Measurements from ENCODE around the gene NOVA2. TPM values are rescaled to one million over a fixed set of nuclear protein-coding genes. Genes with fewer than 3 reads are reported as not detected.

The NOVA2 gene
- total RNA-seq, 1 donor from 2014 or later: 7.0 TPM

DNA sequence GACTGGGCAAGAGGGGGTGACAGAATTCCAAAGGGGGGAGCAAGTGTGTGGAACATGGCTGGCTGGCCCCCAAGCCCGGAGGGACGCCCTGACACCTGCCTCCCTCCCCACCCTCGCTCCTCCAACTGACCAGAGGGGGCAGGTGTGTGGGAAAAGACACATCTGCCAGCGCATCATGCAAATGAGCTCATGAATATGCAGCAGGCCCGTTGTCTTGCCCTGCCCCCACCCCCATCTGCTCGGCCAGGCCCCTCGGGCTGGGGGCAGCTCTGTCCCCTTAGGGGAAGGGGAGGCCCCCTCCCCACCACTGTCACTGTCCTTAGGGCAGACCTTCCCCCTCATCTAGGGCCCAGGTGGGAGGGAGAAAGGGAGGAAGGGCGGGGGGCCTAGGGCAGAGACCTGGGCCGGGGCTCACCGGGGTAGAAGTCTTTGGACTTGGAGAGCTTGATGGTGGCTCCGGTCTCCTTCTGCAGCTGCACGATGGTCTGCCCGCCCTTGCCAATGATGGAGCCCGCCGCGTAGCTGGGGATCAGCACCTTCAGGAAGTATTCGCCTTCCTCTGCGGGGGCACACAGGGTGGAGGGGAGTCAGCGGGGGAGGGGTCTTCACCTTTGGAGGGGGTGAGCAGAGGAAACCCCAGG is 12.9 kb downstream of the NOVA2 start:
- DNase-seq: no peak

DNA sequence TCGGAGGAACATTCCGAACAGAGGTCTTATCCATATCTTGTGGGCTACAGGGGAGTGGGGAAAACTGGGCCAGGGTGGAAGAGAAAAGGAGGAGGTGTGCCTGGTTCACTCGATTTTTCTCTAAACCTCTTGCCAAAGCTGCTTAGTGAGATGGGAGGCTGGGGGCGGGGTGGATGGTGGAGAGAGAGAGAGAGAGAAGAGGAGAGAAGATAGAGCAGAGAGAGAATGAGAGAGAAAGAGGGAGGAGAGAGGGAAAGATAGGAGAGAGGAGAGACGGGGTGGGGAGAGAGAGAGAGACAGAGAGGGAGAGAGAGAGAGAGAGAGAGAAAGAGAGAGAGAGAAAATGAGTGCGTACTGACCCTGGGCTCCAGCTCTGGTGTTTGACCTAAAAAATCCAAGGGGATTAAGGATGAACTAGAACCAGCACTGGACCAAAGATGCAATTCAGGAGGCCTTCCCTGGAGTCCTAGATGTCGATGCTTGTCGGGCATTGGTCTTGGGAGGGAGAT is 14.1 kb downstream of the NOVA2 start:
- no peak for DNase-seq

DNA sequence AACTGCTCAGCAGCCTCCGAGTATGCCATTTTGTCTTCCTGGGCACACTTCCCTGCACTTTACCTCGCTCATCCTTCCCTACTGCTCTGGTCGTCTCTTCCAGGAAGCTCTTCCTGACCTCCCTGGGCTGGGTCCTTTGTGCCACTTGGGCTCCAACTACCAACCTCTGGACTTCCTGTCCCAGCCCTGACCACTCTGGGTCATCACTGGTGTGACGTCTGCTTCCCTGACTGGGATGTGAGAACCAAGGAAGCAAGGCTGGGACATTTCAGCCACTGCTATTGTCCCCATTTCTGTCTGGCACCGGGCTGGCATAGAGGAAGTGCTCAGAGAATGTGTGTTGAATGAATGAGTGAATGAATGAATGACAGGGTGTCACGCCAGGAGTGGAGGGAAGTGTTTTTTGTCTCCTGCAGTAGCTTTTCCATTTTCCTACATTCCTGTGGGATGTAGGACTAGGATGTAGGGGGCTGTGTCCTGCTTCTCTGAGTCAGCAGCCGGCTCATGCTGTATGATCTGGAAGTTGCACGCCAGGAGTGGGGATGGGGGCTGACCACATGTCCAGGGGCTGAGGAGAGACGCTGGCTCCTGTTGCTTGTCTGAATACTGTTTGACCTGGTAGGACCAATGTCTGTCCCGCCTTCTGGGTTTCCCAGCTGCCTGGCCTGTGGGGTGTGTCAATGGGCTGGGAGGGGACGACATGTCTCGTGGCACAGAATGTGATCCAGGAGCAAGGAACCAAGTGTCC is 14.7 kb downstream of the NOVA2 start:
- peak; percentile 60 for DNase-seq

DNA sequence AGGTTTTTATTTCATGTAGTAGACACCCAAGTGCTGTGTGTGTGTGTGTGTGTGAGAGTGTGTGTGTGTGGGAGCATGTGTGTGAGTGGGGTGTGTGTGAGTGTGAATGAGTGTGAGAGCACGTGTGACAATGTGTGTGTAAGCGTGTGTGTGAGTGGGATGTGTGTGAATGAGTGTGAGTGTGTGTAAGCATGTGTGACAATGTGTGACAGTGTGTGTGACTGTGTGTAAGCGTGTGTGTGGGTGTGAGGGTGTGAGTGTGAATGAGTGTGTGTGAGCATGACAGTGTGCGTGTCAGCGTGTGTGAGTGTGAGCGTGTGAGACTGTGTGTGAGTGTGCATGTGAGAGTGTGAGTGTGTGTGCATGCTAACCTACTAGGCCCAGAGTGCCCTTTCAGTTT is 15.3 kb downstream of the NOVA2 start:
- no peak for DNase-seq

- peak; percentile 99 for DNase-seq
These were observed 17.6 kb downstream of the NOVA2 start for GRCh38 chr19:45955905-45956608.

- no peak for DNase-seq
These were observed 19.5 kb downstream of the NOVA2 start for GRCh38 chr19:45954156-45954555.

DNA sequence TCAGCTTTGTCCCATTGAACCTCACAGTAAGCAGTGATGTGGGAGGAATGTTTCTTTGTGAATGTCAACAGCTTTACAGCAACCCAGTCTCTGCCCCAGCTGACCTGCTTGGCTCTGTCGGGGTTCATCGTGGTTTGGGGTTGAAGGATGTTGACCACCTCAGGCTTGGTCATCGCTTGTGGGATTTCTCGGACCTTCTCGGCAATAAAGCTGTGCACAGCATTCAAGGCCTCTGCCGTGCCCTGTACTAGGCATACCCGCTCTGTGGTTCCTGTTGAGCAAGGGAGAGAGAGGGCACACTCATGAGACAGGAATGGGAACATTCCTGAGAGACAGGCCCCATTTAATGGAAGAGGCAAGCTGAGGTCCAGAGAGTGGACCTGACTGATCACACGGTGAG is 20.0 kb downstream of the NOVA2 start:
- DNase-seq: no peak

DNA sequence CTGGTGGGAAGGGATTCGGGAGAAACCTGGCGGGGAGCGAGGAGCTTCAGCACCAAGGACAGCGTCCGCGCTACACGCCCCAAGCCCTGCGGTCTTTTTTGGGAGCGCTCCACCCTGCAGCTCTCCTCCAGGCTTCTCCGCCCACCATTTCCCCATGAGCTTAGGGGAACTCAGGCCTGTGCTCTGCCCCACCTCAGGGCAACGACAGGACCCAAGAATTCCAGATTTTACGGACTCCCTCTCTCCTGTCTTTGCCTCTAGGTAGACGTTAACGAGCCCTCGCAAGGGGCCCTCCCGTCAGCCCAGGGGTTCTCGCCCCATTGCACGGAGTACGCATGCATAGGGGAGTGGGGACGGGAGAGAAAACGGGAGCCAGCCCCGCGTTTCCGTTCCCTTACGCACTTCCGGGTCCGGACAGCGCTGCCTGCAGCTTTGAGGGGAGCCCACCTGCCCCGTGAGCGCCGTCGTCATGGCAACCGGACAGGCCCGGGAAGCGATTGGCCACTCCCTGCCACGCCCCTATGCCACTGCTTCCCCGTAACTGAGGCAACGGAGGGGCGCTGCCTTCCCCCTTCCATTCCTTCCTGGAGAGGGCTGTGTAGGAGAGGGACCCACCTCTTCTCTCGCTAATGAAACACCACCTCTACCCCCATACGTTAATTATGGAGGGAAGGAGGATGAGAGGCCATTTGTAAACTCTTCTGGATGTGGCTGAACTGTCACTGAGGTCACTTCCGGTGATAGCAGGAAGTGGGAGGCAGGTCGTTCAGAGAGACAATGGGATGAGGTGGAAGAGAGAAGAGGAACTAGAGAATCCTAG is 20.8 kb downstream of the NOVA2 start:
- DNase-seq: no peak

DNA sequence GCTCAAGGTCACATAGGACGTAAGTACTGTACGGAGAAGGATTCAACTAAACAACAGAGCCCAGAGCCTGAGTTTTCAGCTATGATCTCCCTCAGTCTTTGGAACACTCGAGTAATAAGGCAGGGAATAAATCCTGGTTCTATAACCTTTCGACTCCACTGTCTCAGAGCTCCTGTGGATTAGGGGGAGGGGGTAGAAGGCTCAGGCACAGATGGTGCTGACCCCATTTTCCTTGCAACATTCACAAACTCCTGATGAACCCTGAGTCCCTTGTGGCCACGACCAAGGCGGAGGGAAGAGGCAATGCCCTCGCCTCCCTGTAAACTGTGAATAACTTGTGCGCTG is 21.4 kb downstream of the NOVA2 start:
- DNase-seq: no peak

GRCh38 chr19:45947926-45948325 is 25.7 kb downstream of the NOVA2 start:
- DNase-seq: no peak

DNA sequence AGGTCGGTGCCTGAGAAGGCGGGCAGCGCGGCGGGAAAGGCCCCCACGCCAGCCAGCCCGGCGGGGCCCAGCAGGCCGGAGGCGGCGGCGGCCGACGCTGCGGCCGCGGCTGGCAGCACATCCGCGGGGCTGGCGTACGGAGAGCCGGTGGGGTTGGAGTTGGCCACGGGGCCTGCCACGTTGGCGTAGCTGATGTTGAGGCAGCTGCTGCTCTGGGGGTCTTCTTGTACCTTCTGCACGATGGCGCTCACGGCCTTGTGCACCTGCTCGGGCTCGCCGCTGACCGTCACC is 33.2 kb downstream of the NOVA2 start:
- DNase-seq: no peak

GRCh38 chr19:45939792-45940514 is 33.7 kb downstream of the NOVA2 start:
- no peak for DNase-seq

DNA sequence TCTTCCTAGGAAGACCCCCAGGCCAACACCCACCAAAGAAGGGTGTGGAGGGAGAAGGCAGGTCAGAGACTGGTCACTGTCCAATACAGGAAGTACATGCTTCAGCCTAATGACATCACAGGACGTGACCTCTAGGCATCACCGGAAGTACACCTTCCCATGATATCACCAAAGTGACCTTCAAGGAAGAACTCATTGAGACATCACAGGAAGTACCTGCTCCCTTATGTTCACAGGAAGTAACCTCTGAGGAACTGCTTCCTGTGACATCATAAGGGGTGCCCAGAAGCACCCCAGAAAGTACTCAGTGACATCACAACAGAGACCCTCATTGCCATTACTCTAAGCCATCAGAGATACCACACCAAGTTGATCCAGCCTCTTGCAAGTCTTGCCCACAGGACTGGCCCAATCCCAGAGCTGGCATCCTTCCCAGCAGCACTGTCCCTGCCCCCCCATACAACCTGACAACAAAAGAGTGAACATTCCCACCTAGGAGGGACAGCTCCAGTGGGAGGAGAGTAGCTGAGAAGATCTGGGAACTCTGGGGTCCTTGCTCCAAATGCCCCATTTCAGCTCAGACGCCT is 34.8 kb downstream of the NOVA2 start:
- peak; percentile 16 for DNase-seq

- DNase-seq: no peak
These were observed 38.4 kb downstream of the NOVA2 start for GRCh38 chr19:45935267-45935666.

- DNase-seq: no peak
These were observed 39.0 kb downstream of the NOVA2 start for GRCh38 chr19:45934551-45935230.

DNA sequence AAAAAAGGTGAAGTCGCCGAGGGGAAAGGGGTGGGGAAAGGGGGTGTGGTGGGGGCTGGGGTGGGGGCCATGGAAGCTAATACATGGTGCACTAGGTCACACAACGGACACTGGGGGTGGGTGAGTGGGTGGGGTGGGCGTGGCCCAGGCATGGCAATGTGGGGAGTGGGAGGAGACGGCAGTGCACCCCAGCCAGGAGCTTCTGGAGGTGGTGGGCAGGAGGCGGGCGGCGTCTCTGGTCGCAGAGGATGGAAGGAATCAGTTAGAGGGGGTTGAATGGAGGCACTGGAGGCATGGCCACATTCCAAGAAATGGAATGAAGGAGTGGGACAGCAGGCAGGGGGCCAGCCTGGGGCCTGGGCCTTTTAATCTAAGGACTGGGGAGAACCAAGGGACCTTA is 39.9 kb downstream of the NOVA2 start:
- DNase-seq: no peak

GRCh38 chr19:45931055-45931454 is 42.6 kb downstream of the NOVA2 start:
- DNase-seq: peak; percentile 34

- no peak for DNase-seq
These were observed 44.4 kb downstream of the NOVA2 start for GRCh38 chr19:45929247-45929646.

DNA sequence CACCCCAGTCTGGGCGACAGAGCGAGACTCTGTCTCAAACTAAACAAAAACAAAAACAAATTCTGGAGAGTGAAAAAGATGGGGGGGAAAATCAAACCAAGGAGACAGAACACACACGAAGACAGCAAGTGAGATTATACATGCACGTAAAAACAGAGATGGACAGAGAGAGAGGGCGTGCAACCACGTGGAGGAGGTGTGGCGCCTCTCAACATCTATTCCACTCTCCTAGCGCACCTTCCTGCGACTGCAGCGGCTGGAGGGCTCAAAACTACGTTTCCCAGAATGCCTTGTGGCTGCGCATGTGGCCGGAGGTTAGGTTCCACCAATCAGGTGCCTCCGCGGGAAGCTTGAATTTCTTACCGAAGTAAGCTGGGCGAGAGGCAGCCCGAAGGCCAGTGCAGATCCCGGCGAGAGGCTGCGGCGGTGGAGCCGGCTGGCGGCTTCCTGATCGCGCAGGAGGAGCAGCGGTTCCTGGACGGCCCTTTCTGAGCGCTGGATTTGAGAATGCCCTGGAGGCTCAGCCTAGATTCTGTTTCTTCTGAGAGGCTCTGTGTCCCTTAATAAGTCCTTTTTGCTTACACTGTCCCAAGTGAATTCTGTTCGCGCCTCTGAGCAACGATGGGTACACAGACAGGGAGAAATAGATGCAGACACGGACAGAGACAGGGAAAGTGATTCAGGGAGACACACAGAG is 46.0 kb downstream of the NOVA2 start:
- DNase-seq: peak; percentile 94

DNA sequence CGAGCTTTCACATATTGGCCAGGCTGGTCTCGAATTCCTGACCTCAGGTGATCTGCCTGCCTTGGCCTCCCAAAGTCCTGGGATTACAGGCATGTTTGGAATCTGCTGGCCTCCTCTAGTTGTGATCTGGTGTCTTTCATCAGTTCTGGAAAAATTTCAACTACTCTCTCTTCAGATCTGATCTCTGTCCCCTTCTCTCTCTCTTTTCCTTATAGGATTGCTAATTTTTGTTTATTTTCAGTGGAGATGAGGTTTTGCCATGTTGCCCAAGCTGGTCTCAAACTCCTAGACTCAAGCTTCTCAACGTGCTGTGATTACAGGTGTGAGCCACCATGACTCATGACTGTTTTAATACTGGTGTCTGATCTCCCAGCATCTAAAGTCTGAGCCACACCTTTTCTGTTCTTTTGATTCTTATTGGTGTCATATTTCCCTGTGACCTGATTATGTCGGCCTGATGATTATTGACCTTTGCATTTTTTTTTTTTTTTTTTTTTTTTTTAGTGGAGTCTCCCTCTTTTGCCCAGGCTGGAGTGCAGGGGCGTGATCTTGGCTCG is 48.7 kb downstream of the NOVA2 start:
- no peak for DNase-seq
